GM10248 (cell line): ENCODE data around the gene POPDC2.

ENCODE experiments used
- CTCF ChIA-PET: fragments of 300-600 bp; sonication (Branson Sonifier 250); formaldehyde crosslinking; extraction: SDS; loops from one replicate; lab custom pipeline; 2021; ENCODE audit warnings: antibody characterized with exemption; lab: Yijun Ruan, JAX
- POLR2A ChIA-PET: fragments of 350-650 bp; sonication (Branson Sonifier 250); formaldehyde crosslinking; extraction: SDS; loops from one replicate; lab custom pipeline; 2020; ENCODE audit warnings: antibody characterized with exemption; lab: Yijun Ruan, JAX
- DNase-seq: peaks from one replicate; pipeline ENCODE4 v3.0.0; 2012; ENCODE audit errors: extremely low spot score
- TF ChIP-seq, protein P1 (sequence below): IDR thresholded peaks from 2 replicates; pipeline ENCODE4 v1.5.1; 2012; ENCODE audit warnings: mild to moderate bottlenecking, low read depth; ENCODE audit errors: extremely low read depth, missing control alignments, control extremely low read depth

Gene POPDC2

DNA sequence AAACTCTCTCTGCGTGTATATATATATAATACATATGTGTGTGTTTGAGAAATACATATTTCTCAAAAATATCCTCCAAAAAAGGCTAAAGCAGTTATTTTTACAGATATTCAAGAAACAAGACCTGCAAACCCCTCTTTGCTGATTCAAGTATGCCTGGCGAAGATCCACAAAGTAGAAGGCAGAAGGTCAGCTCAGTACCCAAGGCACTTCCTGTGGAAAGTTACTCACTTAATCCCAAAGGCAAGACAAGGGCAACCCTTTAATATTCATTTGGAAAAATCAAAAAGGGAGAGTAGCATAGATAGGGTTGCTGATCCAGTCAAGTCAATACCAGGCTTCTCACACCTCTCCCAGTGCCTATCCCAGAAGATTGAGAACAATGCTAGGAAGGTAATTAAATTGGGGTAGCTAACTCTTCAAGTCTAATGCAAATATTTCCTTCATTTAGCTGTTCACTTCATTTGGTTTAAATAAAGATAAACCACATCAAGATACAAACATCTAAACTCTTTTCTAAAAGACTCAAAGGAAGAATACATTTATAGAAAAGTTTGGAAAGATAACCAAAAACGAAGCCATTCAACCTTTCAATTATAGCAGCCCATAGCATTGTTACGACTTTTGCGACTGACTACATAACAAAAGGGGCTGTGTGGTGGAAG, 9.6 kb upstream of the POPDC2 start:
- DNase-seq, result no peak
- TF ChIP-seq, protein P1, sequence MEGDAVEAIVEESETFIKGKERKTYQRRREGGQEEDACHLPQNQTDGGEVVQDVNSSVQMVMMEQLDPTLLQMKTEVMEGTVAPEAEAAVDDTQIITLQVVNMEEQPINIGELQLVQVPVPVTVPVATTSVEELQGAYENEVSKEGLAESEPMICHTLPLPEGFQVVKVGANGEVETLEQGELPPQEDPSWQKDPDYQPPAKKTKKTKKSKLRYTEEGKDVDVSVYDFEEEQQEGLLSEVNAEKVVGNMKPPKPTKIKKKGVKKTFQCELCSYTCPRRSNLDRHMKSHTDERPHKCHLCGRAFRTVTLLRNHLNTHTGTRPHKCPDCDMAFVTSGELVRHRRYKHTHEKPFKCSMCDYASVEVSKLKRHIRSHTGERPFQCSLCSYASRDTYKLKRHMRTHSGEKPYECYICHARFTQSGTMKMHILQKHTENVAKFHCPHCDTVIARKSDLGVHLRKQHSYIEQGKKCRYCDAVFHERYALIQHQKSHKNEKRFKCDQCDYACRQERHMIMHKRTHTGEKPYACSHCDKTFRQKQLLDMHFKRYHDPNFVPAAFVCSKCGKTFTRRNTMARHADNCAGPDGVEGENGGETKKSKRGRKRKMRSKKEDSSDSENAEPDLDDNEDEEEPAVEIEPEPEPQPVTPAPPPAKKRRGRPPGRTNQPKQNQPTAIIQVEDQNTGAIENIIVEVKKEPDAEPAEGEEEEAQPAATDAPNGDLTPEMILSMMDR, result no peak
- CTCF ChIA-PET, result interaction anchor here (1.3 kb wide), 1 partner anchor 11 kb away, joined by 5 read pairs; no protein-coding TSS in a partner anchor
- POLR2A ChIA-PET, result no interaction called here

DNA sequence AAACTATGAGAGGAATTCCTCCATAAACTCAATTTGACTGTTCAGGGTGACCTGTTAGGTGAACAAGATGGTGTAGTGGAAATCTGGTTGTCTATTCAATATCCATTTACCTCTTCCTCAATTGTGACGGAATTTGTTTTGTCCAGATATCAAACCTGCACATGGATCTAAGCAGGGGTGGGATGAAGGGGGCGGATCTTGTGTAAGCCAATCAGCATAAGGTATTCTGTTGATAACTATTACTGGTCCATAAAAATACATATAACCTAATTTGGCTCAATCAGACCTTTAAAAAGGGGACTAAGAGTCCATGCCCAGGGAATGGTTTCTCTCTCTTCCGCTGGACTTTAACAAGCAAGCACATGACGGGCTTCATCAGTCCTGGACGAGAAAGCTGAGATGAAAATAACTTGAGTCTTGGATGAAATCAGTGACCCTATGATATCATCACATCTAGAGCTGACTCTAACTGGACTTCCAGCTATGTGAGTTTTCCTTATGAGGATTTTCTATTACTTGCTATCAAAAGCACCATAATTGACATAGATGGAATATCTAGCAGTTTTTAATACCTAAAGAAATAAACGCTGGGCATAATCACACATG, 5.7 kb upstream of the POPDC2 start:
- CTCF ChIA-PET, result interaction anchor here (1.0 to 4.9 kb wide), 6 partner anchors 9 to 65 kb away, joined by 3 to 32 read pairs (median 4); partner anchors contain the start of gene COX17
- DNase-seq, result no peak

DNA sequence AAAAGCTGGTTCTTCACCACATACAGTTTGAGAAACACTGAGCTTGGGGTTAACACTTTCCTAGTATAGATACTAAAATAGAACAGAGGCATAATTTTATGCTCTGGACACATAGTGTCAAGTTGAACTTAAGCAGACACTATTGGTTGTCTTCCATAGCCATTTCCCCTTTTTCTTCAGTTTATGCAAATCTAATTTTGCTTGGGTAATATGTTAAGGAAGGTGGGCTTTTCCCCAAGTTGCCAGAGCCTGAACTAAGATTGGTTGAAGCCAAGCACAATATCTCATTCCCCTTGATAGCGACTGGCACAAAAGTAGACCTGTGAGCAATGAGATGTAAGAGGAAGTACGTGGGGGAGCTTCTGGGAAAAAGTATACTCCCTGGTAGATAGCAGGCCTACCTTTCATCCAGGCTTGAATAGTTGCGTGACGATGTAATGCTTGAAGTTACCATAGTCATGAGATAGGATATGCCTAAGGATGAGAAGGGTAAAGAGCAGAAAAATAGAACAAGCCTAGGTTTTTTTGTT, 4.5 kb upstream of the POPDC2 start:
- ChIA-PET CTCF (interaction anchor here (1.1 to 4.9 kb wide), 7 partner anchors 8 to 65 kb away, joined by 3 to 32 read pairs (median 7); no protein-coding TSS in a partner anchor), POLR2A (interaction anchor here (0.6 to 1.1 kb wide), 2 partner anchors 65 to 150 kb away, joined by 4 to 7 read pairs; no protein-coding TSS in a partner anchor)
- DNase-seq, result no peak
- TF ChIP-seq, protein P1, result no peak

More for the DNA sequence above, 5.7 kb upstream of the POPDC2 start:
- POLR2A ChIA-PET, result no interaction called here
- TF ChIP-seq, protein P1, result no peak

DNA sequence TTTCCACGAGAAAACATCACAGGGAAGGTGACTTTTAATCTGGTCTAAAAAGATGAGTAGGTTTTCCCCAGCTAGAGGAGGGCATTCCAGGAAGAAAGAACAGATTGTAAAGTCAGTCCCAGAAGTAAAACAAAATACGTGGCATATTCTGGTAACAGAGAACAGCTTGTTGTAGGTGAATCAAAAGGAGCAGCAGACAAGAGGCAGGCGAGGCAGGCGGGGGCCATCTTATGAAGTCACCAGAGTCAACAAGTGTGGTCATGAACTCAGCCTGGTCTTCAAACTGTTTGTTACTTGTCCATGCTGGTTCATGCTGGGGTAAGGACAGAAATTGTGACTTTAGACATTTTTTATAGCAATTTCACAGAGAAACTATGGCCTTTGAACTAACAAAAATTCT, 4.0 kb upstream of the POPDC2 start:
- no peak for DNase-seq
- ChIA-PET CTCF (interaction anchor here (1.0 to 4.9 kb wide), 9 partner anchors 9 to 64 kb away, joined by 3 to 32 read pairs (median 7); no protein-coding TSS in a partner anchor), POLR2A (interaction anchor here (0.6 to 1.1 kb wide), 2 partner anchors 64 to 150 kb away, joined by 4 to 7 read pairs; no protein-coding TSS in a partner anchor)
- TF ChIP-seq, protein P1, result no peak

DNA sequence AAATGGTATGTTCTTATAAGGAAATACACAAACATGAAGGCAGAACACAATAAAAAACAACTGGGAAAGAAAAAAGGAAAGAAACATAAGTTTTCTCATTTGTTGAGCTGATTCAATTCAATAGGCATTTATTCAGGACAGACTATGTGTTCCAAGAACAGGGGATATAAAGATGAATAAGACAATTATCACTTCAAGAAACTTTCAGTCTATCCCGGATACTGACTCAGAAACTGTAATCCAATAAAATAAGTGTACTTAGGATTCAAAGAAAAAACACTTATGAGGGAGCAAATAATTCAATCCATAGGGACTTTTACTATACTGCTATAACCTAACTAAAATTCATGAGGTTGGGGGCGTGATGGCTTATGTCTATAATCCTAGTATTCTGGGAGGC, 3.5 kb upstream of the POPDC2 start:
- TF ChIP-seq, protein P1, result no peak
- ChIA-PET POLR2A (interaction anchor here (0.8 kb wide), 1 partner anchor 10 kb away, joined by 4 read pairs; no protein-coding TSS in a partner anchor), CTCF (interaction anchor here (1.0 to 4.9 kb wide), 8 partner anchors 10 to 64 kb away, joined by 3 to 32 read pairs (median 7); no protein-coding TSS in a partner anchor)
- no peak for DNase-seq

DNA sequence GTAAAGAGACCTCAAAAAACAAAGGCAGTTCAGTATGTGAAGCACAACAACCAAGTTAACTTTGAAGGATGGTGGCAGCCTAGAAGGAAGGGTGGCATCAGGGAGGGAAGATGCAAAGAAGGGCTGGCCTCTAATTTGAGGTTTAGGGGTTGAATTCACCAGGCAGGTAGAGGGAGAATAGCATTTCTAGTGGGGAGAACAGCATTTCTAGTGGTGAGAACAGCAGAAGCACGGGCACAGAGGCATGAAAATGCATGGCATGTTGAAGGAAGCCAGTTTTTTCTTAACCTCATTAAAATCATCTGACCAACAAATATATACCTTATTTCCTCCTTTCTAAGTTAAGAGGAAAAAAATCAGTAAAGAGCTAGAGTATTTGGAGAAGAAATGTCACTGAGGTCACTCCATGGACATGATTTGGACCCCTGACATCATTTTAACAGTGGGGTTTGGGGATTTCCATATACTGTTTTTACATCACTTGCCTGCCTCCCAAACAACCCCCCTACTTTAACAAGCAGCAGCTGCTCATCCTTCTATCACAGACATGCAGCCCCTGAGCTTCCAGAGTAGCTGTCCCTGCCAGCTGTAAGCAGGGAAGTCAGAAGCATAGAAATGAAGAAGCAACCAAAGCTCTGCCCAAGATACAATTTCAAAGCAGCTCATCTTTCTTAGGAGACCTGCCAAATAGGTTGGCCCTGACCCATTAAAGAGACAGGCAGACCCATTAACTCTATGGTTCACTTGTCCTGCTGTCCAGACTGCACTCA, 2.4 kb upstream of the POPDC2 start:
- POLR2A ChIA-PET, result interaction anchor here (0.5 to 0.8 kb wide), 2 partner anchors 9 to 270 kb away, joined by 4 to 5 read pairs; no protein-coding TSS in a partner anchor

More for the DNA sequence above, 2.4 kb upstream of the POPDC2 start:
- CTCF ChIA-PET, result interaction anchor here (0.7 to 4.9 kb wide), 12 partner anchors 10 to 97 kb away, joined by 3 to 32 read pairs (median 4); no protein-coding TSS in a partner anchor
- no peak for DNase-seq
- TF ChIP-seq, protein P1, result no peak
